Lung (tissue), 12 donors: ENCODE data around the gene GOLGA6C. TPM values are rescaled to one million over a fixed set of nuclear protein-coding genes. Genes with fewer than 3 reads are reported as not detected.

ENCODE experiments used
- ATAC-seq: fragments of 200-7000 bp; cut with Tn5 transposase; one replicate; pipeline ENCODE4 v1.9.1; 2020; ENCODE audit warnings: moderate number of reproducible peaks; ENCODE audit not compliant: insufficient read depth, low FRiP score
- DNase-seq, 3 donors: peaks; one replicate each; pipeline ENCODE4 v3.0.0-alpha.2; 2013 to 2017
- H3K27ac ChIP-seq, 2 donors: one replicate each; pipeline ENCODE4 v1.5.1; 2013; ENCODE audit warnings: mild to moderate bottlenecking in 2 of 2, moderate library complexity in 2 of 2, control low read depth in 1 of 2, inconsistent platforms in 1 of 2, low read depth in 1 of 2, low read length in 1 of 2
- H3K27me3 ChIP-seq, 3 donors: one replicate each; pipeline ENCODE4 v1.5.1; 2013; ENCODE audit warnings: low read length in 2 of 3; ENCODE audit not compliant: control insufficient read depth in 3 of 3, insufficient read depth in 3 of 3
- H3K36me3 ChIP-seq, 4 donors: one replicate each; pipeline ENCODE4 v1.5.1; 2013; ENCODE audit warnings: low read length in 4 of 4, mild to moderate bottlenecking in 1 of 4, moderate library complexity in 1 of 4; ENCODE audit not compliant: control insufficient read depth in 4 of 4, insufficient read depth in 4 of 4
- H3K4me1 ChIP-seq, 5 donors: one replicate each; pipeline ENCODE4 v1.5.1; 2013; ENCODE audit warnings: low read length in 5 of 5, mild to moderate bottlenecking in 2 of 5, moderate library complexity in 1 of 5; ENCODE audit not compliant: control insufficient read depth in 5 of 5, insufficient read depth in 5 of 5
- H3K4me3 ChIP-seq: one replicate; pipeline ENCODE4 v1.5.1; 2013; ENCODE audit warnings: mild to moderate bottlenecking, control low read depth, moderate library complexity
- H3K9ac ChIP-seq, 2 donors: one replicate each; pipeline ENCODE4 v1.5.1; 2013; ENCODE audit warnings: low read length in 2 of 2, control low read depth in 1 of 2; ENCODE audit not compliant: insufficient read depth in 1 of 2
- H3K9me3 ChIP-seq, 4 donors: one replicate each; pipeline ENCODE4 v1.5.1; 2013; ENCODE audit warnings: low read length in 3 of 4, mild to moderate bottlenecking in 1 of 4, moderate library complexity in 1 of 4; ENCODE audit not compliant: control insufficient read depth in 4 of 4, insufficient read depth in 3 of 4
- WGBS, 2 donors: extraction: QIAGEN DNeasy Blood & Tissue Kit; methylation state at CpG; one replicate each; pipeline ENCODE4 v1.1.7; 2013; 5-methylcytosine and 5-hydroxymethylcytosine counted together
- polyA plus RNA-seq, 2 donors: library from polyadenylated mRNA; stranded (reverse); fragments of 200-250 nt; gene quantifications; one replicate each; pipeline ENCODE4 v1.2.1, GENCODE V29; 2013
- total RNA-seq, 2 donors: library from RNA; depleted of rRNA in 1 of 2; stranded (reverse); fragments of >200 nt in 1 of 2; gene quantifications; one replicate each; pipeline ENCODE4 v1.2.1, GENCODE V29; 2014 to 2021
- TF ChIP-seq, protein P1 (sequence below): IDR thresholded peaks from 2 replicates; pipeline ENCODE4 v1.5.1; 2012; ENCODE audit warnings: mild to moderate bottlenecking; ENCODE audit errors: control extremely low read depth, extremely low read depth
- donor health status: control.
- donor health status: control.
- donor health status: Bipolar disorder and iron deficiency.
- donor health status: healthy.
- donor health status: DM: yes; HTN: yes; CAD: no.

GOLGA6C gene
- total and polyA plus RNA-seq, 4 donors = 0.01 TPM; not detected in 3

DNA sequence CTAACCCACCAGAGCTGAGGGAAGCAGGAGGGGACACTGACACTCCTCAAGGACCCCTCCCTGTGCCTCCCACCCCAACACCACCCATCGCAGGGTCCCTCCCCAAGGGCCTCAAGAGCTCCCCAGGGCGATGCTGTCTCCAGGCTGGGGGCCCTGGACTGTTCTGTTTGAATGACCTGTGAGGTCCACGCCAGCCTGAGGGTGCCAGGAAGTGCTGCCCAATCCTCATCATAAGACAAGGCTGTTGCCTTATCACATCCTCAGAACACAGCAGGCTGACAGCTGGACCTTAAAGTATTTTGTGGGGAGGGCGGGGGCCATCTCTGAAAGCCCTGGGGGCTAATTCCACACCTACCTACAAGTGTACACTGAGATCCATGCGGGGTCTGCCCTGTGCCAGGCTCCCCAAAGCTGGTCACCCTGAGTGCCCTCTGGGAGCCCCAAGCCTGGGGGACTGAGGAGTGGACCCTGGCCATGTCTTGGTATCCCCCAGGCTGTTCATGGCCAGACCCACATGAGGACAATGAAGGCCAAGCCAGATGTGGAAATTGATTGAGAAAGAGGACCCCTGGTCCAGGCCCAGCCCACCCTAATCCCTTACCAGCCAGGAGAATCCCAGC, 23.8 kb upstream of the GOLGA6C start:
- Histone ChIP-seq H3K27ac (no peak overlapping the region), H3K4me1 (peaks cover 0 to 4% (median 0%) of the 10 kb centered on the region in 5 donors), H3K9ac (no peak overlapping the region), H3K36me3 (no peaks in the 10 kb centered on the region), H3K9me3 (no peaks in the 10 kb centered on the region), H3K27me3 (peaks cover 0 to 4% (median 0%) of the 10 kb centered on the region in 3 donors), H3K4me3 (no peak overlapping the region)
- 79 to 84% methylated on average over 5 of the region's 5 CpGs for WGBS, 2 donors
- no peak for DNase-seq
- TF ChIP-seq, protein P1, sequence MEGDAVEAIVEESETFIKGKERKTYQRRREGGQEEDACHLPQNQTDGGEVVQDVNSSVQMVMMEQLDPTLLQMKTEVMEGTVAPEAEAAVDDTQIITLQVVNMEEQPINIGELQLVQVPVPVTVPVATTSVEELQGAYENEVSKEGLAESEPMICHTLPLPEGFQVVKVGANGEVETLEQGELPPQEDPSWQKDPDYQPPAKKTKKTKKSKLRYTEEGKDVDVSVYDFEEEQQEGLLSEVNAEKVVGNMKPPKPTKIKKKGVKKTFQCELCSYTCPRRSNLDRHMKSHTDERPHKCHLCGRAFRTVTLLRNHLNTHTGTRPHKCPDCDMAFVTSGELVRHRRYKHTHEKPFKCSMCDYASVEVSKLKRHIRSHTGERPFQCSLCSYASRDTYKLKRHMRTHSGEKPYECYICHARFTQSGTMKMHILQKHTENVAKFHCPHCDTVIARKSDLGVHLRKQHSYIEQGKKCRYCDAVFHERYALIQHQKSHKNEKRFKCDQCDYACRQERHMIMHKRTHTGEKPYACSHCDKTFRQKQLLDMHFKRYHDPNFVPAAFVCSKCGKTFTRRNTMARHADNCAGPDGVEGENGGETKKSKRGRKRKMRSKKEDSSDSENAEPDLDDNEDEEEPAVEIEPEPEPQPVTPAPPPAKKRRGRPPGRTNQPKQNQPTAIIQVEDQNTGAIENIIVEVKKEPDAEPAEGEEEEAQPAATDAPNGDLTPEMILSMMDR = no peak
- ATAC-seq = no peak

DNA sequence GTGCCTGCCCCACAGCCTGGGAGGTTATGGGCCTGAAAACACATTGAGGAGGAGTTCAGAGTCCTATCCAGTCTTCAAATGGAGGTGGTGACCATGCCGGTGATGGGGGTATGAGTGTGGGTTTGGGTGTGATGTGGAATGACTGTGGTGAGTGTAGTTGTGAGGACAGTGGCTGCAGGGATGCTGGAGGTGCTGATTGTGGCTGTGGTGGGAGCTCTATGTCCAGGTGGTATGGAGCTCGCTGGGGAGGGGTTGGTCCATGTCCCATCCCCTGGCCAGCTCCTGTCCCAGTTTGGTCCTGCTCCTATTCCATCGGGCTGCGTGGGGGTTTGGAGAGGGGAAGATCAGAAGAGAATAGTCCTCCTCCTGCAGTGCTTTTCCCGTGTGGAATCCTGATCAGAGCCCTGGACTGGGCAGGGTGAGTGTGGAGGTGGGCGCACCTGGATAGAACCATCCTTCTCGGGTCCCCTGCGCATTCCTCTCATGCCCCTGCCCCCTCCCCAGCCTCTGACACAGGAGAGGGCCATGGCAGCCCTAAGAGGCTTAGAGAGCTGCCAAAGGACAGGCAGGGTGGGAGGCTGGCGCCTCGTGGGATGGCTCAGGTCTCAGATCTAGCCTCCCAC, 23.0 kb upstream of the GOLGA6C start:
- Histone ChIP-seq H3K27me3 (peaks cover 0 to 4% (median 0%) of the 10 kb centered on the region in 3 donors), H3K36me3 (no peaks in the 10 kb centered on the region), H3K9ac (no peak overlapping the region), H3K9me3 (no peaks in the 10 kb centered on the region), H3K27ac (no peak overlapping the region), H3K4me1 (peaks cover 0 to 4% (median 0%) of the 10 kb centered on the region in 5 donors), H3K4me3 (no peak overlapping the region)
- ATAC-seq (no peak), DNase-seq (no peak)
- 85 to 89% methylated on average over 10 of the region's 10 CpGs for WGBS, 2 donors
- TF ChIP-seq, protein P1 = no peak

DNA sequence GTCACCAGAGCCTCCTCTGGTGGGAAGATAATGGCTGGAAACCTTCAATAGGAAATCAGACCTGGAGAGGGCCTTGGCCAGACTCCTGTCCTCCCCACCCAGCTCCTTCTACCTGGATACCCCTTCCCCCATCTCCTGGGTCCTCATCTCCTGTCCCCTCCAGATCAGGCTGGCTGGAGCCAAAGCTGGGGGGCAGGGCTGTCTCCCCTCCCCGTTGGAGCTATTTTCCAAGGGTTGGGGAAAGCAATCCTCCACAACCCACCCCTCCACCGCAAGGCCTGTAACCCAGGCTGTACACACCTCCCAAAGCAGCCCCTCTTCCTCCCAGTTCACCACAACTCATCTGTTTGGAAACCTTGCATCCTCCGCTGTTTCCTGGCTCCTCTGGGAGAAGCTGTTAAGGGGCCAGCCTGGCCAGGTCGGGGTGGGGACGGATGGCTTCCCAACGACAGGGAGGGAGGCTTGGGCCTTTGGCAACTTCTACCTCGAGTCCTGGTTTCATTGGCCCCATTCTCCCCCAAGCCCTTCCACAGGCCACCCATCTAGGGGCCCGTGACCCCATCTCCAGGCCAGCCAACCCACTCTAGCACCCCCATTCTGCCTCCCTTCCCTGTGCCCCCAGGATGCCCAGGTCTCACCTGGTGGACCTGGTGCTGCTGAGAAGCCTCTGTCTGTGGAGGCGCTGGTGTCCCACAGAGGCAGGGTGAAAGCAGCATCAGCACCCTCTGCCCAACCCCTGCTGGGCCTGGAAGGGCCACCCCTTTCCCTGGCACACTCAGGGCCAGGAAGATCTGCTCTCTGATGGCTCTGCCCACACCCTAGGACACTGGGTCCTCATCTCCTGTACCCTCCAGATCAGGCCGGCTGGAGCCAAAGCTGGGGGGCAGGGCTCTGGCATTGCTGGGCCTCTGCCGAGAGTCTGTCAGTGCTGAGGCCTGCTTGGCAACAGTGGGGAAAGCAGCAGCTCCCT, 22.1 kb upstream of the GOLGA6C start:
- DNase-seq (no peak), ATAC-seq (no peak)
- H3K4me3 ChIP-seq = no peak overlapping the region
- TF ChIP-seq, protein P1 = no peak
- H3K27ac ChIP-seq = no peak overlapping the region
- 86 to 89% methylated on average over 11 of the region's 11 CpGs for WGBS, 2 donors
- H3K27me3 ChIP-seq = peaks cover 0 to 8% (median 0%) of the 10 kb centered on the region in 3 donors
- no peaks in the 10 kb centered on the region for H3K4me1 ChIP-seq
- H3K36me3 ChIP-seq = no peaks in the 10 kb centered on the region
- H3K9ac ChIP-seq = no peak overlapping the region
- H3K9me3 ChIP-seq = no peaks in the 10 kb centered on the region
